Thymus (tissue), 11 donors: ENCODE data around the gene CARD11. TPM values are rescaled to one million over a fixed set of nuclear protein-coding genes. Genes with fewer than 3 reads are reported as not detected.

Experiments used
- DNase-seq, 9 donors: peaks; one replicate each; pipeline ENCODE4 v3.0.0-alpha.2; 2013; ENCODE audit warnings: low spot score in 9 of 9, low read depth in 6 of 9, missing footprints in 1 of 9
- H3K27ac ChIP-seq, 2 donors: one replicate each; pipeline ENCODE4 v1.5.1; 2013; ENCODE audit warnings: control low read depth in 1 of 2, low read depth in 1 of 2, low read length in 1 of 2, mild to moderate bottlenecking in 1 of 2, moderate library complexity in 1 of 2
- H3K27me3 ChIP-seq, 2 donors: one replicate each; pipeline ENCODE4 v1.5.1; 2013; ENCODE audit warnings: low read length in 1 of 2; ENCODE audit not compliant: control insufficient read depth in 2 of 2, insufficient read depth in 1 of 2
- H3K36me3 ChIP-seq, 2 donors: one replicate each; pipeline ENCODE4 v1.5.1; 2013; ENCODE audit warnings: low read length in 1 of 2, mild to moderate bottlenecking in 1 of 2, moderate library complexity in 1 of 2; ENCODE audit not compliant: control insufficient read depth in 2 of 2, insufficient read depth in 2 of 2
- H3K4me1 ChIP-seq, 2 donors: one replicate each; pipeline ENCODE4 v1.5.1; 2013; ENCODE audit warnings: low read length in 2 of 2; ENCODE audit not compliant: control insufficient read depth in 2 of 2, insufficient read depth in 2 of 2
- H3K4me3 ChIP-seq, 2 donors: one replicate each; pipeline ENCODE4 v1.5.1; 2013; ENCODE audit warnings: low read length in 2 of 2, control low read depth in 1 of 2, mild to moderate bottlenecking in 1 of 2
- H3K9me3 ChIP-seq, 2 donors: one replicate each; pipeline ENCODE4 v1.5.1; 2013; ENCODE audit warnings: low read length in 1 of 2, mild to moderate bottlenecking in 1 of 2; ENCODE audit not compliant: control insufficient read depth in 2 of 2, insufficient read depth in 1 of 2
- WGBS: extraction: QIAGEN DNeasy Blood & Tissue Kit; methylation state at CpG from one replicate; pipeline ENCODE4 v1.1.7; 2013; 5-methylcytosine and 5-hydroxymethylcytosine counted together
- polyA plus RNA-seq: library from polyadenylated mRNA; stranded (reverse); fragments of 200-250 nt; gene quantifications from one replicate; pipeline ENCODE4 v1.2.3, GENCODE V29; 2013
- total RNA-seq: library from RNA; stranded (reverse); fragments of 120-200 nt; gene quantifications from one replicate; pipeline ENCODE4 v1.2.4, GENCODE V29; 2013
- donor health status: healthy.

Gene CARD11
- total and polyA plus RNA-seq, 2 donors, result 7.2 to 19.4 TPM

- 87% methylated on average over 10 of the region's 10 CpGs for WGBS
- Histone ChIP-seq H3K9me3 (no peaks in the 10 kb centered on the region), H3K4me3 (no peak overlapping the region), H3K36me3 (no peaks in the 10 kb centered on the region), H3K4me1 (peaks cover 10 to 29% of the 10 kb centered on the region in 2 donors), H3K27me3 (no peaks in the 10 kb centered on the region), H3K27ac (no peak overlapping the region)
- DNase-seq, result no peak
Observed at GRCh38 chr7:2882111-2882510, 161.6 kb downstream of the CARD11 start.

GRCh38 chr7:2880874-2881533 lies 162.7 kb downstream of the CARD11 start:
- H3K27ac ChIP-seq, result no peak overlapping the region
- peaks cover 10 to 29% of the 10 kb centered on the region in 2 donors for H3K4me1 ChIP-seq
- no peaks in the 10 kb centered on the region for H3K36me3 ChIP-seq
- no peak for DNase-seq
- WGBS, result 92% methylated on average over 18 of the region's 18 CpGs
- no peaks in the 10 kb centered on the region for H3K9me3 ChIP-seq
- no peaks in the 10 kb centered on the region for H3K27me3 ChIP-seq
- no peak overlapping the region for H3K4me3 ChIP-seq

- no peaks in the 10 kb centered on the region for H3K9me3 ChIP-seq
- no peak for DNase-seq
- no peaks in the 10 kb centered on the region for H3K36me3 ChIP-seq
- no peaks in the 10 kb centered on the region for H3K27me3 ChIP-seq
- H3K4me3 ChIP-seq, result no peak overlapping the region
- peaks cover 10 to 32% of the 10 kb centered on the region in 2 donors for H3K4me1 ChIP-seq
- 88% methylated on average over 8 of the region's 8 CpGs for WGBS
- H3K27ac ChIP-seq, result no peak overlapping the region
Observed at GRCh38 chr7:2880051-2880450, 163.6 kb downstream of the CARD11 start.

- 89% methylated on average over 8 of the region's 8 CpGs for WGBS
- no peak for DNase-seq
- Histone ChIP-seq H3K27ac (peak overlapping the region in 1 of 2 donors; percentile 72), H3K36me3 (no peaks in the 10 kb centered on the region), H3K9me3 (no peaks in the 10 kb centered on the region), H3K27me3 (no peaks in the 10 kb centered on the region), H3K4me1 (peaks cover 10 to 39% of the 10 kb centered on the region in 2 donors), H3K4me3 (no peak overlapping the region)
Observed at GRCh38 chr7:2879354-2879753, 164.3 kb downstream of the CARD11 start.

GRCh38 chr7:2878306-2878705 lies 165.4 kb downstream of the CARD11 start:
- no peaks in the 10 kb centered on the region for H3K36me3 ChIP-seq
- H3K4me1 ChIP-seq, result peaks cover 10 to 43% of the 10 kb centered on the region in 2 donors
- no peaks in the 10 kb centered on the region for H3K9me3 ChIP-seq
- 11% methylated on average over 3 of the region's 3 CpGs for WGBS
- DNase-seq, result peak in 1 of 9 donors; percentile 33
- peak overlapping the region in 1 of 2 donors; percentile 72 for H3K27ac ChIP-seq
- H3K4me3 ChIP-seq, result no peak overlapping the region
- H3K27me3 ChIP-seq, result no peaks in the 10 kb centered on the region

GRCh38 chr7:2876031-2876731 lies 167.5 kb downstream of the CARD11 start:
- H3K9me3 ChIP-seq, result no peaks in the 10 kb centered on the region
- no peak overlapping the region for H3K4me3 ChIP-seq
- 90% methylated on average over 24 of the region's 24 CpGs for WGBS
- H3K27ac ChIP-seq, result no peak overlapping the region
- no peaks in the 10 kb centered on the region for H3K36me3 ChIP-seq
- peaks cover 11 to 45% of the 10 kb centered on the region in 2 donors for H3K4me1 ChIP-seq
- no peaks in the 10 kb centered on the region for H3K27me3 ChIP-seq
- no peak for DNase-seq

GRCh38 chr7:2873686-2874551 lies 169.7 kb downstream of the CARD11 start:
- Histone ChIP-seq H3K4me3 (no peak overlapping the region), H3K9me3 (no peaks in the 10 kb centered on the region), H3K27me3 (no peaks in the 10 kb centered on the region), H3K27ac (peak overlapping the region in 1 of 2 donors; percentile 42), H3K36me3 (no peaks in the 10 kb centered on the region), H3K4me1 (peaks cover 17 to 49% of the 10 kb centered on the region in 2 donors)
- no peak for DNase-seq
- 60% methylated on average over 7 of the region's 7 CpGs for WGBS

GRCh38 chr7:2873146-2873545 lies 170.5 kb downstream of the CARD11 start:
- H3K4me1 ChIP-seq, result peaks cover 10 to 41% of the 10 kb centered on the region in 2 donors
- no peak overlapping the region for H3K4me3 ChIP-seq
- DNase-seq, result no peak
- H3K27ac ChIP-seq, result peak overlapping the region in 1 of 2 donors; percentile 10
- H3K27me3 ChIP-seq, result no peaks in the 10 kb centered on the region
- no peaks in the 10 kb centered on the region for H3K9me3 ChIP-seq
- no peaks in the 10 kb centered on the region for H3K36me3 ChIP-seq
- WGBS, result 87% methylated on average over 10 of the region's 10 CpGs
